Mammary epithelial cell (primary cell): ENCODE results near the gene TROAP.

ENCODE experiments used
- EZH2 ChIP-seq: IDR thresholded peaks from 2 replicates; pipeline ENCODE4 v1.6.1; 2012; ENCODE audit warnings: low read length, inconsistent platforms, borderline replicate concordance
- TF ChIP-seq, protein P1 (sequence below), 2 donors: IDR thresholded peaks in 1 of 2; conservative IDR thresholded peaks in 1 of 2; 2 replicates each; pipeline ENCODE4 v1.5.1; 2011 to 2012; ENCODE audit warnings: inconsistent platforms in 2 of 2, low read length in 2 of 2, mild to moderate bottlenecking in 2 of 2, control low read depth in 1 of 2, low read depth in 1 of 2; ENCODE audit not compliant: insufficient read depth in 1 of 2; ENCODE audit errors: extremely low read depth in 1 of 2

DNA sequence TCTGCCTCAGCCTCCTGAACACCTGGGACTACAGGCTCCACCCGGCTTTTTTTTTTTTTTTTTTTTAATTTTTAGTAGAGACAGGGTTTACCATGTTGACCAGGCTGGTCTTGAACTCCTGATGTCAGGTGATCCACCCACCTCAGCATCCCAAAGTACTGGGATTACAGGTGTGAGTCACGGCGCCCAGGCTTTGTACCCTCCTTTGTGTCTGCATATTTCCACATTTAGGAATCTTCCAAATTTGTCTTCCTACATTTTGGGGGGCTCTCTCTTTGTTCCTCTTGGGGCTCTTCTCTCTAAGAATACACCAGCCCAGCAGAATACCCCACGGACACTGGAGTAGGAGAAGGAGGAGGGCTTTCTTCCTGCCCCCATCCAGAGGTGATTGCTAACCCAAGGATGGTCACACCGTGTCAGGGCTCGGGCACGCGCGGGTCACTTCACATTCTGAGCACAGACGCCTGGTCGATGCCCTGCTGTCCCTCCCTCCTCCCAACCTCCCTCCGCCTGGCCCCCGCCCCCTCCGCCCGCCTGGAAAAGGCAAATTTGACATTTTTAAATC is 21.5 kb downstream of the TROAP start:
- TF ChIP-seq EZH2 = no peak
- TF ChIP-seq, protein P1, sequence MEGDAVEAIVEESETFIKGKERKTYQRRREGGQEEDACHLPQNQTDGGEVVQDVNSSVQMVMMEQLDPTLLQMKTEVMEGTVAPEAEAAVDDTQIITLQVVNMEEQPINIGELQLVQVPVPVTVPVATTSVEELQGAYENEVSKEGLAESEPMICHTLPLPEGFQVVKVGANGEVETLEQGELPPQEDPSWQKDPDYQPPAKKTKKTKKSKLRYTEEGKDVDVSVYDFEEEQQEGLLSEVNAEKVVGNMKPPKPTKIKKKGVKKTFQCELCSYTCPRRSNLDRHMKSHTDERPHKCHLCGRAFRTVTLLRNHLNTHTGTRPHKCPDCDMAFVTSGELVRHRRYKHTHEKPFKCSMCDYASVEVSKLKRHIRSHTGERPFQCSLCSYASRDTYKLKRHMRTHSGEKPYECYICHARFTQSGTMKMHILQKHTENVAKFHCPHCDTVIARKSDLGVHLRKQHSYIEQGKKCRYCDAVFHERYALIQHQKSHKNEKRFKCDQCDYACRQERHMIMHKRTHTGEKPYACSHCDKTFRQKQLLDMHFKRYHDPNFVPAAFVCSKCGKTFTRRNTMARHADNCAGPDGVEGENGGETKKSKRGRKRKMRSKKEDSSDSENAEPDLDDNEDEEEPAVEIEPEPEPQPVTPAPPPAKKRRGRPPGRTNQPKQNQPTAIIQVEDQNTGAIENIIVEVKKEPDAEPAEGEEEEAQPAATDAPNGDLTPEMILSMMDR (conservative IDR thresholded peaks at IDR 0.05 in 1 of 2, IDR thresholded peaks at IDR 0.05 in 1 of 2; ENCODE audit: extremely low read depth in 1 of 2, insufficient read depth in 1 of 2, low read depth in 1 of 2, low read length in 2 of 2) = no peak
